PFSK-1 (cell line): ENCODE data around the gene ANO6.

Source experiments
- POLR2AphosphoS5 ChIP-seq: IDR thresholded peaks from 2 replicates; pipeline ENCODE4 v1.6.1; 2012; ENCODE audit warnings: low read depth, mild to moderate bottlenecking, control low read depth, low read length, moderate library complexity
- SIN3A ChIP-seq: IDR thresholded peaks from 2 replicates; pipeline ENCODE4 v1.6.1; 2012; ENCODE audit warnings: mild to moderate bottlenecking, low read length, moderate library complexity, borderline replicate concordance; ENCODE audit not compliant: insufficient read depth
- TAF1 ChIP-seq: IDR thresholded peaks from 2 replicates; pipeline ENCODE4 v1.6.1; 2012; ENCODE audit warnings: low read length, control low read depth, borderline replicate concordance; ENCODE audit not compliant: insufficient read depth
- TF ChIP-seq, protein P1 (sequence below), 2 experiments: IDR thresholded peaks; 2 replicates each; pipeline versions ENCODE4 v1.6.1 to v1.8.0; 2011 to 2012; ENCODE audit warnings: low read depth in 2 of 2, low read length in 2 of 2, control low read depth in 1 of 2, inconsistent platforms in 1 of 2, mild to moderate bottlenecking in 1 of 2, moderate library complexity in 1 of 2; ENCODE audit not compliant: insufficient read depth in 1 of 2

DNA sequence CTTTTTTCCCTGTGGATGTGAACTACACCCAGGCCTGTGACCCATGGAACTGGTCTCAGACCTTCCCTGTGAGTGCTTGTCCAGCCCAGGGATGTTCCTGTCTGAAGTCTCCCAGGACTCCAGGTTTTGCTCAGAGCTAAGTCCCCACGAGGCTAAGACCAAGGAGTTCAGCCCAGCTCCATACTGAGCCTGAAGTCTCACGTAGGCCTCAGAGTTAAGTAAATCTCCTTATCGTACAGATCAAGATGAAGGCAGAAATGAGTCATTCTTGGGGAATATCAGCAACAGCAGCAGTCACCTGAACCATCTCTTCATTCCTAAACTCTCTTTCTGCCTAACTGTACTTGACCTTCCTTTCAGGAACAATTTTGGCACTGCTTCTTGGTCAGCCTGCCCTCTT lies 139.8 kb downstream of the ANO6 start:
- TF ChIP-seq, protein P1, sequence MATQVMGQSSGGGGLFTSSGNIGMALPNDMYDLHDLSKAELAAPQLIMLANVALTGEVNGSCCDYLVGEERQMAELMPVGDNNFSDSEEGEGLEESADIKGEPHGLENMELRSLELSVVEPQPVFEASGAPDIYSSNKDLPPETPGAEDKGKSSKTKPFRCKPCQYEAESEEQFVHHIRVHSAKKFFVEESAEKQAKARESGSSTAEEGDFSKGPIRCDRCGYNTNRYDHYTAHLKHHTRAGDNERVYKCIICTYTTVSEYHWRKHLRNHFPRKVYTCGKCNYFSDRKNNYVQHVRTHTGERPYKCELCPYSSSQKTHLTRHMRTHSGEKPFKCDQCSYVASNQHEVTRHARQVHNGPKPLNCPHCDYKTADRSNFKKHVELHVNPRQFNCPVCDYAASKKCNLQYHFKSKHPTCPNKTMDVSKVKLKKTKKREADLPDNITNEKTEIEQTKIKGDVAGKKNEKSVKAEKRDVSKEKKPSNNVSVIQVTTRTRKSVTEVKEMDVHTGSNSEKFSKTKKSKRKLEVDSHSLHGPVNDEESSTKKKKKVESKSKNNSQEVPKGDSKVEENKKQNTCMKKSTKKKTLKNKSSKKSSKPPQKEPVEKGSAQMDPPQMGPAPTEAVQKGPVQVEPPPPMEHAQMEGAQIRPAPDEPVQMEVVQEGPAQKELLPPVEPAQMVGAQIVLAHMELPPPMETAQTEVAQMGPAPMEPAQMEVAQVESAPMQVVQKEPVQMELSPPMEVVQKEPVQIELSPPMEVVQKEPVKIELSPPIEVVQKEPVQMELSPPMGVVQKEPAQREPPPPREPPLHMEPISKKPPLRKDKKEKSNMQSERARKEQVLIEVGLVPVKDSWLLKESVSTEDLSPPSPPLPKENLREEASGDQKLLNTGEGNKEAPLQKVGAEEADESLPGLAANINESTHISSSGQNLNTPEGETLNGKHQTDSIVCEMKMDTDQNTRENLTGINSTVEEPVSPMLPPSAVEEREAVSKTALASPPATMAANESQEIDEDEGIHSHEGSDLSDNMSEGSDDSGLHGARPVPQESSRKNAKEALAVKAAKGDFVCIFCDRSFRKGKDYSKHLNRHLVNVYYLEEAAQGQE (IDR thresholded peaks at IDR 0.05; ENCODE audit: insufficient read depth in 1 of 2, low read depth in 2 of 2, low read length in 2 of 2): no peak
- TF ChIP-seq POLR2AphosphoS5: no peak
- TF ChIP-seq TAF1: no peak
- no peak for TF ChIP-seq SIN3A
